HG02588 (cell line): ENCODE measurements around the gene CCDC9B.

Source experiments
- ATAC-seq: cut with Tn5 transposase; IDR thresholded peaks from one replicate; pipeline ENCODE4 v1.9.1; 2021; ENCODE audit warnings: mild to moderate bottlenecking, moderate library complexity; ENCODE audit not compliant: unreplicated experiment

Gene CCDC9B

GRCh38 chr15:40293905-40294895 is 46.5 kb downstream of the CCDC9B start:
- ATAC-seq, result no peak

- no peak for ATAC-seq
These were observed 47.7 kb downstream of the CCDC9B start for GRCh38 chr15:40293006-40293405.

- no peak for ATAC-seq
These were observed 48.5 kb downstream of the CCDC9B start for GRCh38 chr15:40292246-40292645.

GRCh38 chr15:40290918-40291574 is 49.7 kb downstream of the CCDC9B start:
- ATAC-seq, result no peak

- ATAC-seq, result no peak
These were observed 50.2 kb downstream of the CCDC9B start for GRCh38 chr15:40290545-40290917.

- ATAC-seq, result no peak
These were observed 51.5 kb downstream of the CCDC9B start for GRCh38 chr15:40289140-40289775.

GRCh38 chr15:40287968-40288367 is 52.8 kb downstream of the CCDC9B start:
- ATAC-seq, result no peak

- ATAC-seq, result no peak
These were observed 53.2 kb downstream of the CCDC9B start for GRCh38 chr15:40287505-40287904.

GRCh38 chr15:40286794-40287193 is 53.9 kb downstream of the CCDC9B start:
- ATAC-seq, result no peak

- no peak for ATAC-seq
These were observed 54.6 kb downstream of the CCDC9B start for GRCh38 chr15:40286061-40286532.

- ATAC-seq, result no peak
These were observed 55.2 kb downstream of the CCDC9B start for GRCh38 chr15:40285554-40286011.

- no peak for ATAC-seq
These were observed 55.6 kb downstream of the CCDC9B start for GRCh38 chr15:40285151-40285550.

- ATAC-seq, result no peak
These were observed 57.0 kb downstream of the CCDC9B start for GRCh38 chr15:40283615-40284300.

GRCh38 chr15:40282869-40283614 is 57.7 kb downstream of the CCDC9B start, which contains the start of gene ANKRD63:
Gene ANKRD63, minus strand, starts transcription at chr15:40283064. Its CDS starts 478 bp downstream, at chr15:40282586.
- no peak for ATAC-seq

- no peak for ATAC-seq
These were observed 58.4 kb downstream of the CCDC9B start for GRCh38 chr15:40282147-40282868.

- no peak for ATAC-seq
These were observed 59.0 kb downstream of the CCDC9B start for GRCh38 chr15:40281801-40282146.
